ENCODE results near the gene CCDC180. TPM values are rescaled to one million over a fixed set of nuclear protein-coding genes. Genes with fewer than 3 reads are reported as not detected.
"Not testable (repeated sequence)": the region's sequence is repeated elsewhere in the genome, so short reads cannot be mapped to it uniquely, and the experiment has no call there.

The CCDC180 gene
- total and polyA plus RNA-seq, 4 donors = 3.3 to 34.3 (median 10.1) TPM

DNA sequence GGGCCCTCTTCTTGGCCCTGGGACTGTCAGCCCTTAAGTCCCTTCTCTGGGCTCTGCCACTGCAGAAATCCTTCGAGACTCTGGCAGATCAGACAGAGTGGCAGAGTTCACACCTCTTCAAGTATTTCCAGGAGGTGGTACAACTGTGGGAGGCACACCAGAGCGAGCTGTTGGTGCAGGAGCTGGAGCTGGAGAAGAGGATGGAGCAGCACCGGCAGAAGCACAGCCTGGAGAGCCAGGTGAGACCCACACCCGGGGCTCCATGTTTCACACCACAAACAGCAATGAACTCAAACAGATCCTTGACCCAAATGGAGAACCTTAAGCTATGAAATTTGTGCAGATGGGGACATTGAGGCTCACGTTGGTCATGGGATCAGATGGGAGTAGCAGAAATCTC is 17.5 kb downstream of the CCDC180 start:
- no peak overlapping the region for H3K9ac ChIP-seq (ENCODE audit: insufficient read depth in 1 of 2, low read length in 2 of 2)
- ATAC-seq (ENCODE audit: insufficient read depth, low FRiP score) (no peak), DNase-seq (no peak)
- H3K27ac ChIP-seq (ENCODE audit: low read depth in 1 of 2, low read length in 1 of 2) = no peak overlapping the region
- H3K4me3 ChIP-seq = no peak overlapping the region
- H3K27me3 ChIP-seq (ENCODE audit: control insufficient read depth in 3 of 3, insufficient read depth in 3 of 3, low read length in 2 of 3) = no peaks in the 10 kb centered on the region
- peaks cover 3 to 41% (median 12%) of the 10 kb centered on the region in 4 donors for H3K36me3 ChIP-seq (ENCODE audit: control insufficient read depth in 4 of 4, insufficient read depth in 4 of 4, low read length in 4 of 4)
- no peaks in the 10 kb centered on the region for H3K4me1 ChIP-seq (ENCODE audit: control insufficient read depth in 5 of 5, insufficient read depth in 5 of 5, low read length in 5 of 5)
- no peak for TF ChIP-seq CTCF (IDR thresholded peaks at IDR 0.05; ENCODE audit: control extremely low read depth, extremely low read depth)
- no peaks in the 10 kb centered on the region for H3K9me3 ChIP-seq (ENCODE audit: control insufficient read depth in 4 of 4, insufficient read depth in 3 of 4, low read length in 3 of 4)
- WGBS, 2 donors = 91 to 94% methylated on average over 5 of the region's 5 CpGs

DNA sequence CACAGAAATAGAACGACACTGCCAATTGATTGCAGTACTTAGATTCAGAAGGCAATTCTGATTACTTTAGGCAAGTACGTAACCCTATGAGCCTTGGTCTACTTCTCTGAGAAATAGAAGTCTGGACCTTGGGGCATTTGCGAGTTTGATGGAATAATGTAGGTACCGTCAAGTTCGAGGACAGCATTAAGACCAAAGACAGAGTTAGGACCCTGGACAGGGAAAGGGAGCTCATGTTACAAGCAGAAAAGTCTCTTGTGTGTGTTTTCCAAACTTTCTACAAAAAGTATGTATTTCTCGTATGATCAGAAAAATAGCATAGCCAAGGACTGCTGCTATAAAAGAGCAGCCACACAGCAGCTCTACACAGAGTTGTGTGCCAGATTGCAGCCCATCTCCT is 20.1 kb downstream of the CCDC180 start:
- Histone ChIP-seq H3K36me3 (ENCODE audit: control insufficient read depth in 4 of 4, insufficient read depth in 4 of 4, low read length in 4 of 4) (peaks cover 5 to 31% (median 11%) of the 10 kb centered on the region in 4 donors), H3K27ac (ENCODE audit: low read depth in 1 of 2, low read length in 1 of 2) (no peak overlapping the region), H3K27me3 (ENCODE audit: control insufficient read depth in 3 of 3, insufficient read depth in 3 of 3, low read length in 2 of 3) (no peaks in the 10 kb centered on the region), H3K4me1 (ENCODE audit: control insufficient read depth in 5 of 5, insufficient read depth in 5 of 5, low read length in 5 of 5) (no peaks in the 10 kb centered on the region), H3K9ac (ENCODE audit: insufficient read depth in 1 of 2, low read length in 2 of 2) (no peak overlapping the region), H3K9me3 (ENCODE audit: control insufficient read depth in 4 of 4, insufficient read depth in 3 of 4, low read length in 3 of 4) (no peaks in the 10 kb centered on the region), H3K4me3 (no peak overlapping the region)
- DNase-seq (no peak), ATAC-seq (ENCODE audit: insufficient read depth, low FRiP score) (no peak)
- WGBS, 2 donors = 91 to 94% methylated on average over 6 of the region's 6 CpGs
- no peak for TF ChIP-seq CTCF (IDR thresholded peaks at IDR 0.05; ENCODE audit: control extremely low read depth, extremely low read depth)

DNA sequence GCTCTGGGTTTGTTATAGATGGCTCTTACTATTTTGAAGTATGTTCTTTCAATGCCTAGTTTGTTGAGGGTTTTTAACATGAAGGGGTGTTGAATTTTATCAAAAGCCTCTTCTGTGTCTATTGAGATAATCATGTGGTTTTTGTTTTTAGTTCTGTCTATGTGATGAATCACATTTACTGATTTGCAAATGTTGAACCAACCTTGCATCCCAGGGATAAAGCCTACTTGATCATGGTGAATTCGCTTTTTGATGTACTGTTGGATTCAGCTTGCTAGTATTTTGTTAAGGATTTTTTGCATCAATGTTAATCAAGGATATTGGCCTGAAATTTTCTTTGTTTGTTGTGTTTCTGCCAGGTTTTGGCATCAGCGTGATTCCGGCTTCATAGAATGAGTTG is 25.5 kb downstream of the CCDC180 start:
- no peak for TF ChIP-seq CTCF (IDR thresholded peaks at IDR 0.05; ENCODE audit: control extremely low read depth, extremely low read depth)
- Histone ChIP-seq H3K9me3 (ENCODE audit: control insufficient read depth in 4 of 4, insufficient read depth in 3 of 4, low read length in 3 of 4) (no peaks in the 10 kb centered on the region), H3K4me3 (no peak overlapping the region), H3K27me3 (ENCODE audit: control insufficient read depth in 3 of 3, insufficient read depth in 3 of 3, low read length in 2 of 3) (no peaks in the 10 kb centered on the region), H3K36me3 (ENCODE audit: control insufficient read depth in 4 of 4, insufficient read depth in 4 of 4, low read length in 4 of 4) (peaks cover 0 to 13% (median 5%) of the 10 kb centered on the region in 4 donors), H3K27ac (ENCODE audit: low read depth in 1 of 2, low read length in 1 of 2) (no peak overlapping the region), H3K9ac (ENCODE audit: insufficient read depth in 1 of 2, low read length in 2 of 2) (no peak overlapping the region), H3K4me1 (ENCODE audit: control insufficient read depth in 5 of 5, insufficient read depth in 5 of 5, low read length in 5 of 5) (no peaks in the 10 kb centered on the region)
- ATAC-seq (ENCODE audit: insufficient read depth, low FRiP score) (no peak), DNase-seq (no peak)
- WGBS, 2 donors = 98 to 99% methylated on average over 3 of the region's 3 CpGs

- H3K27me3 ChIP-seq (ENCODE audit: control insufficient read depth in 3 of 3, insufficient read depth in 3 of 3, low read length in 2 of 3); H3K27ac ChIP-seq (ENCODE audit: low read depth in 1 of 2, low read length in 1 of 2); H3K9ac ChIP-seq (ENCODE audit: insufficient read depth in 1 of 2, low read length in 2 of 2); H3K9me3 ChIP-seq (ENCODE audit: control insufficient read depth in 4 of 4, insufficient read depth in 3 of 4, low read length in 3 of 4); H3K36me3 ChIP-seq (ENCODE audit: control insufficient read depth in 4 of 4, insufficient read depth in 4 of 4, low read length in 4 of 4); H3K4me3 ChIP-seq; H3K4me1 ChIP-seq (ENCODE audit: control insufficient read depth in 5 of 5, insufficient read depth in 5 of 5, low read length in 5 of 5); ATAC-seq (ENCODE audit: insufficient read depth, low FRiP score); DNase-seq: not testable (repeated sequence)
- 93% methylated on average over 7 of the region's 7 CpGs for WGBS, 2 donors
These were observed 28.2 kb downstream of the CCDC180 start for GRCh38 chr9:97335622-97336021.
